Measurements from ENCODE around the gene LCE7A. TPM values are rescaled to one million over a fixed set of nuclear protein-coding genes. Genes with fewer than 3 reads are reported as not detected.

Gene LCE7A
- total RNA-seq, 2 donors from 2014 or later: not detected

GRCh38 chr1:152861374-152861773, 1.6 kb downstream of the LCE7A start:
- Mint-ChIP-seq H3K9me3 (peaks cover 67% of the 10 kb centered on the region), H3K27ac (no peak overlapping the region), H3K4me1 (no peaks in the 10 kb centered on the region), H3K4me3 (no peak overlapping the region), H3K36me3 (ENCODE audit: low read depth) (no peaks in the 10 kb centered on the region), H3K27me3 (ENCODE audit: insufficient read depth) (no peaks in the 10 kb centered on the region)
- Histone ChIP-seq H3K27me3 (ENCODE audit: control insufficient read depth, insufficient read depth, low read length, poor library complexity, severe bottlenecking) (no peaks in the 10 kb centered on the region), H3K36me3 (ENCODE audit: control insufficient read depth, insufficient read depth, low read length) (no peaks in the 10 kb centered on the region), H3K27ac (ENCODE audit: low read depth, low read length) (no peak overlapping the region), H3K4me1 (ENCODE audit: control insufficient read depth, insufficient read depth, low read length) (no peaks in the 10 kb centered on the region), H3K9me3 (ENCODE audit: control insufficient read depth, low read length) (peaks cover 79% of the 10 kb centered on the region), H3K4me3 (ENCODE audit: low read length) (no peak overlapping the region), H3K9ac (ENCODE audit: extremely low read depth, low read length, poor library complexity, severe bottlenecking) (no peak overlapping the region)
- TF ChIP-seq CTCF (conservative IDR thresholded peaks at IDR 0.05): no peak
- WGBS, 2 experiments (ENCODE audit: insufficient coverage in 1 of 2, insufficient read length in 1 of 2): 44 to 60% methylated on average over 4 of the region's 4 CpGs
- DNase-seq: no peak

GRCh38 chr1:152864443-152864842, 4.6 kb downstream of the LCE7A start:
- peaks cover 65% of the 10 kb centered on the region for H3K9me3 ChIP-seq (ENCODE audit: control insufficient read depth, low read length)
- H3K36me3 ChIP-seq (ENCODE audit: control insufficient read depth, insufficient read depth, low read length): no peaks in the 10 kb centered on the region
- Mint-ChIP-seq H3K27me3 (ENCODE audit: insufficient read depth) (no peaks in the 10 kb centered on the region), H3K27ac (no peak overlapping the region), H3K36me3 (ENCODE audit: low read depth) (no peaks in the 10 kb centered on the region), H3K9me3 (peaks cover 39% of the 10 kb centered on the region), H3K4me3 (no peak overlapping the region), H3K4me1 (no peaks in the 10 kb centered on the region)
- no peaks in the 10 kb centered on the region for H3K27me3 ChIP-seq (ENCODE audit: control insufficient read depth, insufficient read depth, low read length, poor library complexity, severe bottlenecking)
- no peak for DNase-seq
- H3K27ac ChIP-seq (ENCODE audit: low read depth, low read length): no peak overlapping the region
- H3K9ac ChIP-seq (ENCODE audit: extremely low read depth, low read length, poor library complexity, severe bottlenecking): no peak overlapping the region
- H3K4me3 ChIP-seq (ENCODE audit: low read length): no peak overlapping the region
- TF ChIP-seq CTCF (conservative IDR thresholded peaks at IDR 0.05): no peak
- no peaks in the 10 kb centered on the region for H3K4me1 ChIP-seq (ENCODE audit: control insufficient read depth, insufficient read depth, low read length)

- WGBS, 2 experiments (ENCODE audit: insufficient coverage in 1 of 2, insufficient read length in 1 of 2): 65 to 68% methylated on average over 2 of the region's 2 CpGs
- no peaks in the 10 kb centered on the region for H3K4me1 ChIP-seq (ENCODE audit: control insufficient read depth, insufficient read depth, low read length)
- Mint-ChIP-seq H3K27ac (no peak overlapping the region), H3K27me3 (ENCODE audit: insufficient read depth) (no peaks in the 10 kb centered on the region), H3K36me3 (ENCODE audit: low read depth) (no peaks in the 10 kb centered on the region), H3K9me3 (peaks cover 20% of the 10 kb centered on the region), H3K4me1 (no peaks in the 10 kb centered on the region), H3K4me3 (no peak overlapping the region)
- H3K27me3 ChIP-seq (ENCODE audit: control insufficient read depth, insufficient read depth, low read length, poor library complexity, severe bottlenecking): no peaks in the 10 kb centered on the region
- H3K36me3 ChIP-seq (ENCODE audit: control insufficient read depth, insufficient read depth, low read length): no peaks in the 10 kb centered on the region
- no peak for TF ChIP-seq CTCF (conservative IDR thresholded peaks at IDR 0.05)
- no peak overlapping the region for H3K9ac ChIP-seq (ENCODE audit: extremely low read depth, low read length, poor library complexity, severe bottlenecking)
- peaks cover 52% of the 10 kb centered on the region for H3K9me3 ChIP-seq (ENCODE audit: control insufficient read depth, low read length)
- H3K27ac ChIP-seq (ENCODE audit: low read depth, low read length): no peak overlapping the region
- no peak overlapping the region for H3K4me3 ChIP-seq (ENCODE audit: low read length)
- no peak for DNase-seq
Observed at GRCh38 chr1:152866321-152866720, 6.5 kb downstream of the LCE7A start.
